ENCODE results near the gene VPS37C. TPM values are rescaled to one million over a fixed set of nuclear protein-coding genes. Genes with fewer than 3 reads are reported as not detected.

Gene VPS37C
- polyA plus RNA-seq, 2 of the 4 experiments (the other 2 are of a cell fraction): 8.9 to 11.3 TPM

- Histone ChIP-seq H3K4me3 (no peak overlapping the region), H3K4me1 (peaks cover 12% of the 10 kb centered on the region; the same call in 2 of the 3 replicates), H3K27ac (no peak overlapping the region), H3K4me2 (no peak overlapping the region), H3K9me3 (peaks cover 18% of the 10 kb centered on the region)
- FAIRE-seq (no peak), ATAC-seq (no peak), DNase-seq (ENCODE audit: low read depth in 1 of 2, low spot score in 1 of 2) (no peak)
- WGBS (ENCODE audit: missing lambda C conversion rate): 91% methylated on average over 18 of the region's 19 CpGs
- CTCF ChIA-PET: interaction anchor here (1.1 to 2.6 kb wide), 5 partner anchors 9 to 375 kb away, joined by 3 to 9 read pairs (median 3); no protein-coding TSS in a partner anchor
- POLR2A ChIA-PET: no interaction called here
- TF ChIP-seq HMGXB4 (CRISPR knock-in tag; IDR thresholded peaks at IDR 0.05; ENCODE audit: borderline replicate concordance): no peak
- TF ChIP-seq NPAS2 (CRISPR knock-in tag; IDR thresholded peaks at IDR 0.05; ENCODE audit: borderline replicate concordance): no peak
- no peak for TF ChIP-seq GATA3 (IDR thresholded peaks at IDR 0.05; ENCODE audit: borderline replicate concordance)
- no peak for TF ChIP-seq CHD2 (IDR thresholded peaks at IDR 0.05; ENCODE audit: low read length, partially characterized antibody)
- no peak for TF ChIP-seq MYC (IDR thresholded peaks at IDR 0.05; ENCODE audit: borderline replicate concordance, low read length)
- no peak for TF ChIP-seq FOSL2 (IDR thresholded peaks at IDR 0.05)
- no peak for TF ChIP-seq FOSL2 (CRISPR knock-in tag; IDR thresholded peaks at IDR 0.05)
- no peak for TF ChIP-seq BCL3 (IDR thresholded peaks at IDR 0.05)
- TF ChIP-seq HOXB5 (CRISPR knock-in tag; IDR thresholded peaks at IDR 0.05): no peak
These were observed 10.3 kb downstream of the VPS37C start for GRCh38 chr11:61150706-61151544.

GRCh38 chr11:61149624-61150615 is 11.3 kb downstream of the VPS37C start:
- ChIA-PET POLR2A (no interaction called here), CTCF (interaction anchor here (1.0 to 2.6 kb wide), 6 partner anchors 8 to 38 kb away, joined by 3 to 9 read pairs (median 5); no protein-coding TSS in a partner anchor)
- ATAC-seq: peak in 1 of 2 experiments; percentile 32; a peak in 2 of 6 replicates
- H3K4me1 ChIP-seq: peaks cover 12% of the 10 kb centered on the region; the same call in 2 of the 3 replicates
- H3K4me3 ChIP-seq: no peak overlapping the region
- no peak overlapping the region for H3K4me2 ChIP-seq
- H3K9me3 ChIP-seq: peaks cover 10% of the 10 kb centered on the region
- DNase-seq (ENCODE audit: low read depth in 1 of 2, low spot score in 1 of 2): no peak
- no peak for FAIRE-seq
- TF ChIP-seq CHD4 (IDR thresholded peaks at IDR 0.05; ENCODE audit: borderline replicate concordance) (no peak), CBX8 (IDR thresholded peaks at IDR 0.05) (no peak), TP53 (CRISPR knock-in tag; IDR thresholded peaks at IDR 0.05) (no peak), NPAS2 (CRISPR knock-in tag; IDR thresholded peaks at IDR 0.05; ENCODE audit: borderline replicate concordance) (no peak), MAFK (IDR thresholded peaks at IDR 0.05; ENCODE audit: partially characterized antibody) (no peak), CBX2 (IDR thresholded peaks at IDR 0.05; ENCODE audit: borderline replicate concordance, low read depth) (no peak), EHF (CRISPR knock-in tag; IDR thresholded peaks at IDR 0.05) (no peak)
- H3K27ac ChIP-seq: no peak overlapping the region
- 84% methylated on average over 12 of the region's 13 CpGs for WGBS (ENCODE audit: missing lambda C conversion rate)
